ENCODE data around the gene THSD7B.
"Not testable (repeated sequence)": the region's sequence is repeated elsewhere in the genome, so short reads cannot be mapped to it uniquely, and the experiment has no call there.

THSD7B gene

DNA sequence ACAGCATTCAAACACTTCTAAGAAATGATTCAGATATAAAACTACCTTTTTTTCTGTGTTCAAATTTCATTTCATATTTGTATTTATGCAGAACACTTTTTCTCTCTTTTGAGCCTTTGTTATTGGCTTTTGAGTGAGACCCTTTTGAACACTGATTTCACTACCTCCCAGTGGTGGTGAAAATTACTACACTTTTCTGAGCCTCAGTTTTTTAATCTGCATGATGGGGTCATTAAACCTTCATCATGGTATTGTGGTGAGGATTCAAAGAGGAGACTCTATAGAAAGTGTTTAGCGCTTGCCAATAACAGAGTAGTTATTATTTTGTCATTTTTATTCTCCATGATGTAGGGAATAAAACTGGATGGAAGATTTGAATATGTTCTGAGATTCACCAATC lies 169.8 kb downstream of the THSD7B start:
- no peak for DNase-seq

DNA sequence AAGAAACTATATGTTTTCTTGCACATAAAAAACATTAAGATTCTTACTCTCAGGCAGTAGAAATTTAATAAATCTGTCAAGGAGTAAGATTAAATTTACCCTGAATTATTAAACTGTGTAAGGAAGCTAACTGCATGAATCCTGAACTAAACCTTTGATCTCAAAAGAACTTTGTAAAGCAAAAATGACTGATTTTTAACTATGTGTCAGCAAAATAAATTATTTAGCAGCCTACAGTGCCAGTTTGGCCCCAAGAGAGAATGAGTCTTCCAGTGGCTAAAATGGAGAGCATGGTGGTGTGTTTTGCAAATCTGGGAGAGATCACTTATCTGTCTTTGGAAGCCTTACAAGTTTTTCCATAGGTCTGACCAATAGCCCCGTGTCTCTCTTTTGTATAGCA lies 190.7 kb downstream of the THSD7B start:
- no peak for DNase-seq

DNA sequence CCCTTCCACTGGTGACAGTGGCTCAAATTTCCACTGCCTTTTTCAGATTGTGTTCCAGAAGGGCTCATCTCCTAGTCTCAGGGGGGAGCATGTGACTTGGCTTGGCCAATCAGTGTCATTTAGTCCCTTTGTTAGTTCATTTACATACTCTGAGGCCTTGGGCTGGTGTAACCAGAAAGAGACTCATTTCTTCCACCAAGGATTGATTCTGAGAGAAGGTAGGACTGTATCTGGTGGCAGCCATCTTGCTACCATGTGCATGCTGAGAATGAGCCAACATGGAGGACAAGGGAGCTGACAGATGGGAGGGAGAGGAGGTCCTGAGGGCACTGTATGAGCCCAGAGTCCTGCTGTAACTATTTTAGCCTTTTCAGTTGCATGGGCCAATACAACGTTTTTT lies 191.7 kb downstream of the THSD7B start:
- DNase-seq: no peak

DNA sequence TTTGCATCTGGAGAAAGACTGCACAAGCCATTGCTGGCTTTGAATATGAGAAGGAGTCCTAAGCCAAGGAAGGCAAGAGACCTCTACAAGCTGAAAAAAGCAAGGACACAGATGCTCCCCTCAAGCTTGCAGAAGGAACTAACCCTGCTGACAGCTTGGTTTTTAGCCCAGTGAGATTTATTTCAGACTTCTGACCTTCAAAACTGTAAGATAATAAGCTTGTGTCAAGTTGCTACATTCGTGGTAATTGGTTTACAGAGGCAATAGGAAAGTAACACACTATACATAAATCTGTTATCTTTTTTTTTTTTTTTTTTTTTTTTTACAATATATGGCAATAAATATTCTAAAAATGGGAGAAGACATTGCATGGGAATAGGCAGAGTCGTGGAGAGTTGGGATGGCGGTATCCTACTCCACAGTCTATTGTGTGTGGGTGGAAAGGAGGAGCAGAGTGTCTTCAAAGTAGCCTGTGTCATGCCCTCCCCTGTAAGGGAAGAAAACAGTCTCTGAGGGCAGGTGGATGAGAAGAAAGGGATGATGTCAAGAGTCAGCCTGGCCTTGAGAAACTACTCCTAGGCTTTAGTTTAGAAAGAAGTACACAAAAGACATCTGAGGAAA lies 196.9 kb downstream of the THSD7B start:
- DNase-seq: no peak

DNA sequence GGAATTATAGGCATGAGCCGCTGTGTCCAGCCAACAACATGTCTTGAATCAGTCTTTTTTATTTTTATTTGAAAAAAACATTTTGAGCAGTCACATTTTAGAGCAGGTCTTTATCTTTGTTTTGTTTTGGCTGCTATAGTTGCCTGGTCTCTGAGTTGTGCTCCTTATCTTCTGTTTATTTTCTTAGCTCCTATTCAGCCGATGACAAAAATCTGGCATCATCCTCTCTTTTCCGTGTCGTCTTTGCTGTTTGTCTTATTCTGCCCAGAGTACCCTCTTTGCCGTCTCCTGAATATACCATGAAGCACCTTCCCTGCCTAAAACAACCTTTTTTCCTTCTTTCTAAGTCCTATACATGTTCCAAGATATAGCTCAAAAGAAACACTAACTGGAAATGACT lies 201.1 kb downstream of the THSD7B start:
- DNase-seq: no peak

DNA sequence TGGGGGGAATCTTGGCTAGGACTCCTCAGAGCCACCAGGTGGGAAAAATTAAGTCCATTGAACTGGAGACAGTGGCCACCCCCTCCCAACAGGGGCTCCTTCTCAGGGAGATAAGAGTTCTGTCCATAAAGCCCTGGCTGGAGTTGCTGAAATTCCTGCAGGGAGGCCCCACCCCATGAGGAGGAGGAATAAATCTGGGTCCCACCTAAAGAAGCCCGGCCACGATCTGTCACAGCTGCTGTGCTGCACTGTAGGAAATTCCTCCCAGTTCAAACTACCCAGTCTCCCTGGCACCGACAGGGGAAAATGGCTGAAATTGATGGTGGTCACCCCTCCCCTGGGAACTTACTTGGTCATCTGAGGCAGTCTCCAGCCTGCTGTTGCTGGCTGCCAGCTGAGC lies 215.0 kb downstream of the THSD7B start:
- DNase-seq: no peak

DNA sequence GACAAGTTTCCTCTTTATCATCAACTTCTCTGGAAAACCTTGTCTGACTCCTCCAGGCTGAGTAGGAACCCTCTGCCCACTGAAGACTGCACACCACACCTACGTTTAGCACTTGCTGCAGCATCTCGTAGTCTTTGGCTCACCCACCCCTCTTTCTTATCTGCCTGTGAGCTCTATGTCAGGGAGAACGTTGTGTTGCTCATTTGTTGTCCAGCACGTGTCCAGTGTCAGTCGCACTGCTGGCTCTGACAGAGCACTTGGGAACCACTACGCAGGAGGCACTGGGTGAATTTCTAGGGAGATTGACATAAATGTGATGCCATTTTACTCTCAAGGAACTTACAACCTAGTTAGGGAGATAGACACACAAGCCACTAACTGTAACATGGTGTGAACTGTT lies 216.3 kb downstream of the THSD7B start:
- not testable (repeated sequence) for DNase-seq

DNA sequence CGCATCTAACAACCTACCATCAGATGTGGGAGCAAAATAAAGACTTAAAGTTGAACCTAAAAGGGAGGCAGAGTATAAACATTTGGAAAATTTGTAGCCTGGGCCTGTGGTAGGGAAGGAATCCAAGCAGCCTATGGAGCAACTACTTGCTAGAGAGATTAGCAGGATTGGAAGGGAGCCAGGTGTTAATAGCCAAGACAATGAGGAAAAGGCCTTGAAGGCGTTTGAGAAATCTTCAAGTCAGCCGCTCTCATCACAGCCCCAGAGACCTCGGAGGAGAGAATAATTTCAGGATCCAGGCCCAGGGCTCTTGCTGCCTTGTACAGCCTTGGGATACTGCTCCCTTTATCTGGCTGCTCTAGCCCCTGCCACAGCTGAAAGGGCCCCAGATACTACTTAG lies 219.7 kb downstream of the THSD7B start:
- no peak for DNase-seq

DNA sequence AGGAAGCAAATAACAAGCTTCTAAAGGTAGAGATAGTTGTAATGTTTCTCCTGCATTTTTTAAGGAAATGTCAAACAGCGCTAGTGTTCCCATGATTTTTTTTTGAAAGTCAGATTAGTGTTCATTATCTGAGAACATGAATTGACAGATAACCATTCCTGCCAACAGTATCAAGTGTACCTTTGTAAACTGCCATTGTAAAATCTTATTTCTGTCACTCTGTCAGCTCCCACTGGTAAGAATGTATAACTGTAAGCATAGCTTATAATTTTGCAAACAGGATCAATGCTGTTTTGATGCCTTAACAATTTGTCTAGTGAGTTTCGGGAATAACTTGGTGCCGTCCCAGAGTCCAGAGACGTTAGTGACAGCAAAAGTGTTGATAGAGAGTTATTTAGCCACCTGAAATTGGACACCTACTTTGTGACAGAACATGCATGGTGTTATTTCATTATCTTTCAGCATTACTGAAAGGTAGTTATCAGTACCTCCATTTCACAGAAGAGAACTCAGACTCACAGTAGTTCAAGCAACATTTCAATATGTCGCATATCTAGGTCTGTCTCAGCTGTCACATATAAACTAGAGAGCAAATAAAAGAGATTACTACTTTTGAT lies 221.4 kb downstream of the THSD7B start:
- no peak for DNase-seq

DNA sequence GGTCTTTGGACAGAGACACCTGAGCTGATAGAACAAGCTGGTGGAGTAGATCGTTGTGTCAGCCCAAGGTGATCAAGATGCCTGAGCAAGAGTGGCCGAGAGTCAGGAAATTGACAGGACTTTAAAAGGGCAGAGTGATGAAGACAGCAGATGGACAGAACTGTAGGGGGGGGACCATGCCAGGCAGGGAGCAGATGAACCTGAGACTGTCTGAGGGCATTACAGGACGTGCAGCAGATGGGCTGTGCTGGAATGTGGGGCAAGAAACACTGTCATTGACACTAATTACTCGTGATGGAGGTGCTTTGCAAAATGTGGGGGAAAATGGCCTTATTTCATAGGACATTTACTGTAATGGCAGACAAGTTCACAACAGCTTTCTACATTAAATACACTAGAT lies 225.0 kb downstream of the THSD7B start:
- DNase-seq: no peak

DNA sequence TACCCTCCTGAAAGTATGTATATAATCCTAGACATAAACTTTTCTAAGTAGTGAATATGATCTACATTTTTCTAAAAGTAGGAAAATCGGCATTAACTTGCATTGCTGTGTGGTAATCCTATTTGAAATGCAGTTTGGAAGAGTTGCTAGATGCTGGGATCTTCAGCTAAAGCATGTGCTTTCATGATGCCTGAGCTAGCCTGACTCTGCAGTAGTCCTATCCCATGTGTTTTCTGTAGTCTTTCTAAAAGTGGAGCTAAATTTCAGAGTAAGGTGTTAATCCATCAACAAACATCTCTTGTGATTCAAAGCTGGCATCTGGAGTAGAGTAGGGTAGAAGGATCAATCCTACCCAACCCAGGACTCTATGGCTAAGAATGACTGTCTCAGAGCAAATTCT lies 229.4 kb downstream of the THSD7B start:
- DNase-seq: no peak

DNA sequence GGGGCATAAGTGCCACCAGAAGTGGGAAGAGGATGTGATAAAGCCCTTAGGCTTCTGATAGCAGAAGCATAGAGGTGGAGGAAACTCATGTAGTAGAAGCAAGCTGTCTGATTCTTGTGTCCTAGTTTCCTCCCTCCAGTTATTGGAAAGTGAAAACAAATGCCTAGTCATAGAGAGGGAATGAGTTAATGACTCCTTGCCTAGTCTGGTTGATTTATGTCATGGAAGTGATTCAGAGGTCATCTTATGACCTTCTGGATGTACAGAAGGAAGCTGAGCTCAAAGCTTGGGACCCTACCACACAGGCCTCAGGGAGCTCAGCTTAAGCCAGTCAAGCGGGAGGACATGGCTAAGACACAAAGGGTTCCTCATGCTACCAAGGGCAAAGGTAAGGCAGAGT lies 232.2 kb downstream of the THSD7B start:
- no peak for DNase-seq

DNA sequence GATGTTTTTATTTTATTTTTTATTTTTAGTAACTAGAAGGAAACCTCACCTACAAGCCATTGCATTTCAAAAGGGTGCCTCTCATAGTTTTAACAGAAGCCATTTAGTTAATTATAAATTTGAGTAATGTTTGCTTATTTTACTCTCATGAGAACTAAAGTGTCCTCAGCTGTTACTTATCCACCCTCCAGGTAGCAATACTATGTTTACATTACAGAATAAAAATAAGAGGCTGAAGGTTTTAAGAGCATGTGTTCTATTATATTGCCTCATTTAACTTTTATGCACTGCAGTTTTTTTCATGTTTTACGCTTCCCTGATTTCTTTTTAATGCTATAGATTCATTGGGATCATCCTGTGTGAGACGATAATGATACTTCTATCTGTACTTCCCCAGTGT lies 235.5 kb downstream of the THSD7B start:
- DNase-seq: no peak

DNA sequence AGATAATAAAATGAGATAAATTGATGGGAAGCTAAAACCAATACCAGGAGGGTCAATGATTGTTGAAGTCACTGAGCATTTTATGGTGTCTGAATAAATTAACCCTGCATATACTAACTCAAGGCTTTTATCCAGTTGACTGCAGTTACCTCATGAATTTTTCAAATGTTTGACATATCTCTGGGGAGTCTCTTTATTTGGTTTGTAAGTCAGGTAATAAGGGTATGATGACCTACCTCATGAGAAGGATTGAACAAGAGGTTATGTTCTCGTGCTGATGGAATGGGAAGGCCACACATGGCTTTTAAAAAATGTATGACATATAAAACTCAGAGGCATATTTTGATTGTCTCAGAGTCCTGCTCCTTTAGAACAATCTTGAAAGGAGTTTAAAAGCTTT lies 237.6 kb downstream of the THSD7B start:
- DNase-seq: no peak

DNA sequence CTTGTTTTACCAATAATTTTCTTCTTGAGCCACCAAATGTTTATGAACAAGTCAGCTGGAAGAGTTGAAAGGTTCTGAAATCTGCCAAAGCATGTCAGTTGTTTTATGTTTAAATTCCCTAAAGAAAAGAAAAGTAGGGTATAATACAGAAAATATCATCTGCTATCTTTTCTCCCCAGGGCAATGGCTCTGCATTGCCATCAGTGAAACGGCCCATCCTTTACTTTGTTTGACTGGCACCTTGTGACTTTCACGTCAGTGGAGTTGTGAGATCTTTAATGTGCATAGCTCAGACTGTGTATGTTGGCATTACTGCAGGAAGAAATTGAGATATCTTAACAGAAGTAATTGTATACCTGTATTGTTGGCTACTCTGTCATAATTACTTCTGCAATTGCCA lies 239.9 kb downstream of the THSD7B start:
- no peak for DNase-seq

DNA sequence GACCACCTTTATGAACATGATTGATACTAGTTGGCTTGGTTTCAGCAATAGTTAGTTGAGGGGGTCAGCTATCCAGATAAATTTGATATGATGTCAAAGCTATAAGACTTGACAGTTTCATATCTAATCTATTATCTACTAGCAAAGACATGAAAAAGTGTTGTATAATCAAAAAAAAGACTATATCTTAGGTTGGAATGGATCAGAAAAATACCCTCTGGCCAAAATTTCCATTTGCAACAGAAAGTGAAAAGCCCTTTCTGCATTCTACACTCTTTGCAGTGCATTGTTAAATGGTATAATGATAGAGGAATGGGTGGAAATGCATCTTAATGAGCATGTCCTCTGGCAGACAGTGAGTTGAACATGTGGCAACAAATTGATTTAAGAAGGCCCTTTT lies 242.6 kb downstream of the THSD7B start:
- DNase-seq: no peak

DNA sequence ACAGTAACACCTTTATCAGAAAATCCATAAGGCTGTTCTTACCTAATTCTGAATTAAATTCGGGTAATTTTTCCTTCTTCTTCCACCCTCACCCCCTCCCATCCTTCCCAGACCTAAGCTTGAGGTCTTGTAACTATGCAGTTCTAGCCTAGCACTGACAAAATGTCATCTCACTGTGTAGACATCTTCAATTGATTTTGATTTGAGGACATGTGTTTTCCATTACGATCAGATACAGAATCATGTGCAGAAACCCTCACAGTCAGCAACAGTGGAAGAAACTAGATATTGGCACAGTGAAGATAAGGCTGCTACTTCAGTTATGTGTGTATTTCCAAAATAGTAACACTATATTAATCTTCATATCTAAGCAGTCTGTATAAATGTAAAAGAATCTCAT lies 244.6 kb downstream of the THSD7B start:
- DNase-seq: no peak

DNA sequence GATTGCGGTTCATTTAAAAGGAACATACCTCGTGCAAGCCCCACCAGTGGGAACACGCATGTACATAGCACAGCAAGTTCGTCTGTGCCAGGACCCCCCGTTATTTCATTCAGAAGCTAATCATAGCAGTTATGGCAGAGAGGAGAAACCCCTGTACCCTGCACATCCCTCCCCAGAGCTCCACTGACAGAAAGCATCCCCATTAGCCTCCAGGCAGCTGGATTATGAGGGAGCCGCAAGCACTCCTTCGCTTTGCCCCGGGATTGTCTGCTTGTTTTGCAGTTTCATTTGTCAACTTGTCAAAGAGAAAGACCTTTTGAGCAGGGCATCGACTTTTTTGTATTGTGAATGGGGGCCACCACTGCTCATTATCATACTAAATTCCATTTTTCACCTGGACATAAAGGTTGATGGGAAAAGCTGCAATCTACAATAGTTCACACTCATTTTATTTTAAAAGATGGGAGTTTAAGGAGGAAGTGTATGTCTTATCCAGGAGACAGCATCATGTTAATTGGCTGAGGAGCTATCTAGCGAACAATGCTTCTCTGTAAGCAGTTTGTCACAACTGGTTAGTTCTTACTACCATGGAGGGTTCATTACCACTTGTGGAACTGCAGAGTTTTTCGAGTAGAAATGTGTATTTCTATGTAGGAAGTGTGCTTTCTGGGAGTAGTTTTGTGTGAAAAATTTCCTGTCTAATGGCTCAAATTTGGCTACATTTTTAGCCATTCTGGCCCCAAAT lies 255.3 kb downstream of the THSD7B start:
- no peak for DNase-seq

DNA sequence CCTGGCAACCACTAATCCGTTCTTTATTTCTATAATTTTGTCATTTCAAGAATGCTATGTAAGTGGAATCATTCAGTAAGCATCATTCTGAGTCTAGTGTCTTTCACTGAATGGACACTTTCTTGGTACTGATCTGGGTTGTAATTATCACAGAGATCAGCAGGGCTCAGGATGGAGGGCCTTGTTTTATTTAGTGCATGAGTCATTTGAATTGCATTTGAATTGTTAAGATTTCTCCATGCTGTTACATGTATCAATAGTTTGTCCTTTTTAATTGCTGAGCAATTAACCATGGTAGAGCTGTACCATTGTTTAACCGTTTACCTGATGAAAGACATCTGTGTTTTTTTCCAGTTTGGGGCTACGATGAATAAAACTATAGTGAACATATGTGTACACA lies 256.4 kb downstream of the THSD7B start:
- no peak for DNase-seq

DNA sequence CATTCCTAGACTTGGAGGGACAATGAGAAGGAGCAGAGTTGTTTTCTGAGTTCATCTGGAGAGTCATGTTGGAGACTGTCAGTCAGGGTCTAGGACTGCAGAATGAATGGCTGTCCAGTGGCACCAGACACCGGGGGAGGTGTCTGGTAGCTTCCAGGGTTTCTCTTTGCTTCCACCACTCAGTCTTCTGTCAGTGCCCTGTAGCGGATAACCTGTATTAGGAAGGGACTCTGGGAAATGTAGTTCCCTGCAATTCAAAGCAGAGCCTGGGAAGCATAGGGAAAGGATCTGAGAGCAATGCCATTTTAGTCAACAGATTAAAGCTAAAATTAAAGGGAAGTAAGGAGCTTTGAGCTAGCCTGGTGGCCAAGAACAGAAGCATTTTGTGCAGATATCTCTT lies 257.9 kb downstream of the THSD7B start:
- DNase-seq: no peak

DNA sequence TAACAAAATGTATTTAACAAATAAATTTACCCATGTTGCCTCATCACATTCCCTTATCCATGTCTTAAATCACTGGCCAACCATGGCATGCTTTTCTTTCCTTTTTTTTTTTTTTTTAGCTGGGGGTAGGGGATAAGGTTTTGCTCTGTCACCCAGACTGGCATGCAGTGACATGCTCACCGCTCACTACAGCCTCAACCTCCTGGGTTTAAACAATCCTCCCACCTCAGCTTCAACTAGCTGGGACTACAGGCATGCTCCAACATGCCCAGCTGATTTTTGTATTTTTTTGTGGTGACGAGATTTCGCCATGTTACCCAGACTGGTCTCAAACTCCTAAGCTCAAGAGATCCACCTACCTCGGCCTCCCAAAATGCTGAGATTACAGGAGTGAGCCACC lies 266.4 kb downstream of the THSD7B start:
- no peak for DNase-seq

DNA sequence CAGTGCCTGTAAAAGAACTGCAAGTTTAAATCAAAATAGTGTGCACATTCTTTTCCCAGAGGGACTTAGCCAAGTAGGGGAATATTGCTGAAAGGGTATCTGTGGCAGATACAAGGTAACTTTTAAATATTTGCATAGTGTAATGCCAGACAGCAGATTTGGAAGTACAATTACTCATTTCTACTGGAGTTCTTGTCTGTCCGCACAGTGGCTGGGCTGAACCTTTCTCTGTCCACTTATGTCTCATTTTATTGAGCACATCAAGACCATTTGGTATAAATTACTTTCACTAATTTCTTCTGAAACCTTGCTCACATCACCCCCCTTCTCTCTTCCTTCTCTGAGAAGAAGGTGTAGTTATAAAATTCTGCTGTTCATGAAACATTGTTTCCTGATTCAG lies 271.3 kb downstream of the THSD7B start:
- no peak for DNase-seq

DNA sequence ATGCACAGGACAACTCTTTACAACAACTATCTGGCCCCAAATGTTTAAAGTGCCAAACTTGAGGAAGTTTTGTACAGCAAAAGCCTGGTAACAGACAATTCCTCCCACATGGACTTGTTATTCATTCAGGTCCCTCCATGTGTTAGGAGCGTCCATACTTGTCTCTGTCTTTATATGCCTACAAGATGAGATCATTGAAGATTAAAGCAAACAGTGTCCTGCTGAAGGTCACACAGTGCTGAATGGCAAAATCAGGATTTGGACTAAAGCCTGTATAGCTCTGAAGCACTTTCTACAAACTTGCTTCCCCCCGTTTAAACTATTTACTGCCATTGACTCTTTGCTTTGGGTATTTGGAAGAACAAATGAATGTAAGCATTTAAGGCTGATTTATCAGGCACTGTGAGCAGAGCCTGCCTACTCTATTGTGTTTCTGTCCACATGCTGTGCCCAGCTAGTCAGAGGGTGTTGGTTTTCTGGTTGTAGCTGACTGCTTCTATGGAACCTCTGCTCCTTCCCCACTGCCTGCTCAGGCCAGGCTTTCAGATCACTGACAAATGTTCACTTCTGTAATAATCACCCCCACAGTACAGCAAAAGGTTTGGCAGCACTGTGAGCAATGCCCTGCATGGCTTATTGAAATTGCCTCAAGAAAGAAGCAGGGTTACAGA lies 274.3 kb downstream of the THSD7B start:
- DNase-seq: no peak

DNA sequence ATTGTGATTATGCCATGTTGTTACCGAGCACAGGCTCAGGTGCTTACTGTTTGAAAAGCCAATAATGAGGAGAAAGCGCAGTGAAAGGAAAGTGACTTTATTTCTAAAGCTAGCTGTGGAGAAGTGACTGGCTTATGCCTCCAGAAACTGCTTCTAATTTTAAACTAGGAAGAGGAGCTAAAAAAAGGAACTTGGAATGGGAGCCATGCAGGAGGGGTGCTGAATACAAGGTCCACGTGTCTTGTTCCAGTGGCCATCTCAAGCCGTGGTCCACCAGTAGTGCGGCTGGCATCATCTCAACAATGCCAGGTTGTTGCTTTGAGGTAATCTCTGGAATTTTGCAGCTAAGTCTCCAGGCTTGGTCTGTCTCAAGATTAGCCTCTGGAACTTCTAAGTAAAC lies 282.0 kb downstream of the THSD7B start:
- no peak for DNase-seq

Measured in DMS 273 treated with DMSO at 0.1 percent for 48 hours (cell line).